Measurements from ENCODE around the gene TGFBR3. TPM values are rescaled to one million over a fixed set of nuclear protein-coding genes. Genes with fewer than 3 reads are reported as not detected.

Gene TGFBR3
- total and polyA plus RNA-seq, 7 donors = 5.1 to 24.5 (median 8.9) TPM

- H3K4me3 ChIP-seq = no peak overlapping the region
- H3K27ac ChIP-seq = no peak overlapping the region
- H3K27me3 ChIP-seq (ENCODE audit: insufficient read depth in 3 of 3, low read length in 2 of 3) = no peaks in the 10 kb centered on the region
- H3K36me3 ChIP-seq (ENCODE audit: insufficient read depth in 1 of 2, low read depth in 1 of 2) = no peaks in the 10 kb centered on the region
- DNase-seq = no peak
- no peak for ATAC-seq
- intact Hi-C loops (cut with DNase I) = no loop called here
- no peak for TF ChIP-seq CTCF (IDR thresholded peaks at IDR 0.05)
- H3K4me1 ChIP-seq = no peaks in the 10 kb centered on the region
- peaks cover 4% of the 10 kb centered on the region for H3K9me3 ChIP-seq
- 87 to 96% (median 89%) methylated on average over 3 of the region's 3 CpGs for WGBS, 3 donors
Observed at GRCh38 chr1:91633438-91633837, 252.5 kb downstream of the TGFBR3 start.

GRCh38 chr1:91631718-91632330 lies 254.1 kb downstream of the TGFBR3 start:
- no peak for DNase-seq

DNA sequence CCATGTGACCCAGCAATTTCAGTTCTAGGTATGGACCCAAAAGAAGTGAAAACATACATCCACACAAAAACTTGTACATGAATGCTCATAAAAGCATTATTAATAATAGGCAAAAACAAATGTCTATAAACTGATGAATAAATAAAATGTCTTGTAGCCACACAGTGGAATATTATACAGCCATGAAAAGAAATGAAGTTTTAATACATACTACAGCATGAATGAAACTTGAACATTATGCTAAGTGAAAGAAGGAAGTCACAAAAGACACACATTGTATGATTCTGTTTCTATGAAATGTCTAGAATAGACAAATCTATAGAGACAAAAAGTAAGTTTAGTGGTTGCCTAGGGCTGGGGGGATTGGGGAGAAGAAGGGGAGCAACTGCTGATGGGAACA lies 255.1 kb downstream of the TGFBR3 start:
- Histone ChIP-seq H3K4me1 (no peaks in the 10 kb centered on the region), H3K4me3 (no peak overlapping the region), H3K27ac (no peak overlapping the region), H3K36me3 (ENCODE audit: insufficient read depth in 1 of 2, low read depth in 1 of 2) (no peaks in the 10 kb centered on the region), H3K27me3 (ENCODE audit: insufficient read depth in 3 of 3, low read length in 2 of 3) (no peaks in the 10 kb centered on the region), H3K9me3 (peaks cover 4% of the 10 kb centered on the region)
- DNase-seq (no peak), ATAC-seq (no peak)
- no peak for TF ChIP-seq CTCF (IDR thresholded peaks at IDR 0.05)
- intact Hi-C loops (cut with DNase I) = no loop called here

More at GRCh38 chr1:91631718-91632330, 254.1 kb downstream of the TGFBR3 start:
- Histone ChIP-seq H3K4me1 (no peaks in the 10 kb centered on the region), H3K4me3 (no peak overlapping the region), H3K36me3 (ENCODE audit: insufficient read depth in 1 of 2, low read depth in 1 of 2) (no peaks in the 10 kb centered on the region), H3K27ac (no peak overlapping the region), H3K27me3 (ENCODE audit: insufficient read depth in 3 of 3, low read length in 2 of 3) (no peaks in the 10 kb centered on the region), H3K9me3 (peaks cover 4% of the 10 kb centered on the region)
- WGBS, 3 donors = 87 to 96% (median 95%) methylated on average over 4 of the region's 4 CpGs
- TF ChIP-seq CTCF (IDR thresholded peaks at IDR 0.05) = no peak
- no peak for ATAC-seq
- intact Hi-C loops (cut with DNase I) = no loop called here

Other genes starting within 250 kb of the TGFBR3 start
- gene BRDT, start 63.2 kb upstream of the TGFBR3 start, total RNA-seq = not detected
- gene BRDT, start 63.2 kb upstream of the TGFBR3 start, polyA plus RNA-seq = not detected
- under 1 TPM in 1 of 4 donors, not detected in 3; 0.17 TPM for gene EPHX4, start 143.8 kb upstream of the TGFBR3 start, total RNA-seq
- gene EPHX4, start 143.8 kb upstream of the TGFBR3 start, polyA plus RNA-seq = under 1 TPM in 2 of 3 donors, not detected in 1; 0.01 to 0.18 TPM
- gene SETSIP, start 189.3 kb upstream of the TGFBR3 start, total RNA-seq = not detected
- not detected for gene SETSIP, start 189.3 kb upstream of the TGFBR3 start, polyA plus RNA-seq
- gene BTBD8, start 194.2 kb upstream of the TGFBR3 start, total RNA-seq = 1 to 10 TPM in 3 of 4 donors, under 1 TPM in 1; 0.46 to 4.3 (median 2.7) TPM
- gene BTBD8, start 194.2 kb upstream of the TGFBR3 start, polyA plus RNA-seq = under 1 TPM; 0.31 to 0.61 (median 0.53) TPM

Data from psoas muscle (tissue), 8 donors.